Vagina (tissue), 2 donors: ENCODE data around the gene TTC39B. TPM values are rescaled to one million over a fixed set of nuclear protein-coding genes. Genes with fewer than 3 reads are reported as not detected.
A peak's percentile ranks its signal among the peaks of the same experiment; 100 is the strongest.

Source experiments
- DNase-seq, 2 donors: peaks; one replicate each; pipeline ENCODE4 v3.0.0-alpha.2; 2017; ENCODE audit errors: extremely low spot score in 2 of 2
- H3K27ac ChIP-seq: fragments of 200-600 bp; sonication (generic); one replicate; pipeline ENCODE4 v1.5.1; 2019
- H3K27me3 ChIP-seq: fragments of 200-600 bp; sonication (generic); one replicate; pipeline ENCODE4 v1.5.1; 2019
- H3K36me3 ChIP-seq, 2 donors: fragments of 200-600 bp; sonication (generic); one replicate each; pipeline ENCODE4 v1.5.1; 2017 to 2019
- H3K4me1 ChIP-seq: fragments of 200-600 bp; sonication (generic); one replicate; pipeline ENCODE4 v1.5.1; 2019
- H3K4me3 ChIP-seq, 2 donors: fragments of 200-600 bp; sonication (generic); 1 replicate in 1 of 2; 2 replicates in 1 of 2; pipeline ENCODE4 v1.5.1; 2016 to 2019
- H3K9me3 ChIP-seq: fragments of 200-600 bp; sonication (generic); one replicate; pipeline ENCODE4 v1.5.1; 2019
- CTCF ChIP-seq, 3 experiments: fragments of 450-650 bp in 2 of 3; fragments of 200-600 bp in 1 of 3; sonication (generic) in 1 of 3; IDR thresholded peaks; one replicate each; pipeline ENCODE4 v1.5.1; 2017 to 2019; ENCODE audit warnings: antibody characterized with exemption in 3 of 3, mild to moderate bottlenecking in 2 of 3, moderate library complexity in 2 of 3
- POLR2A ChIP-seq, 2 donors: fragments of 450-650 bp; IDR thresholded peaks; one replicate each; pipeline ENCODE4 v1.6.1; 2017; ENCODE audit warnings: antibody characterized with exemption in 2 of 2, mild to moderate bottlenecking in 2 of 2, moderate library complexity in 2 of 2
- POLR2AphosphoS5 ChIP-seq, 2 donors: sonication (generic); formaldehyde crosslinking; IDR thresholded peaks; one replicate each; pipeline ENCODE4 v1.9.0; 2017; ENCODE audit warnings: antibody characterized with exemption in 2 of 2, mild to moderate bottlenecking in 2 of 2, low read depth in 1 of 2; ENCODE audit not compliant: insufficient read depth in 1 of 2
- intact Hi-C: fragments of 100-400 bp; cut with DNase I; formaldehyde crosslinking; loops from one replicate; pipeline ENCODE4 v1.15.1; 2023
- total RNA-seq: library from RNA; depleted of rRNA; stranded (reverse); fragments of >200 nt; gene quantifications from one replicate; pipeline ENCODE4 v1.2.3, GENCODE V29; 2016

The TTC39B gene
- total RNA-seq, 1 donor from 2014 or later = 13.3 TPM

GRCh38 chr9:15246708-15247107 is 60.3 kb downstream of the TTC39B start:
- no peaks in the 10 kb centered on the region for H3K36me3 ChIP-seq
- peaks cover 47% of the 10 kb centered on the region for H3K4me1 ChIP-seq
- H3K27ac ChIP-seq = no peak overlapping the region
- H3K4me3 ChIP-seq = no peak overlapping the region
- DNase-seq = no peak
- intact Hi-C loops = no loop called here
- H3K27me3 ChIP-seq = no peaks in the 10 kb centered on the region
- no peaks in the 10 kb centered on the region for H3K9me3 ChIP-seq
- TF ChIP-seq POLR2AphosphoS5 (IDR thresholded peaks at IDR 0.05; ENCODE audit: insufficient read depth in 1 of 2, low read depth in 1 of 2) (no peak), POLR2A (IDR thresholded peaks at IDR 0.05) (no peak), CTCF (IDR thresholded peaks at IDR 0.05) (no peak)

GRCh38 chr9:15246243-15246642 is 60.8 kb downstream of the TTC39B start:
- DNase-seq = no peak
- no peaks in the 10 kb centered on the region for H3K36me3 ChIP-seq
- H3K4me3 ChIP-seq = no peak overlapping the region
- intact Hi-C loops = no loop called here
- H3K27me3 ChIP-seq = no peaks in the 10 kb centered on the region
- TF ChIP-seq CTCF (IDR thresholded peaks at IDR 0.05) = no peak
- TF ChIP-seq POLR2A (IDR thresholded peaks at IDR 0.05) = no peak
- TF ChIP-seq POLR2AphosphoS5 (IDR thresholded peaks at IDR 0.05; ENCODE audit: insufficient read depth in 1 of 2, low read depth in 1 of 2) = no peak
- peaks cover 47% of the 10 kb centered on the region for H3K4me1 ChIP-seq
- H3K9me3 ChIP-seq = no peaks in the 10 kb centered on the region
- no peak overlapping the region for H3K27ac ChIP-seq

- H3K9me3 ChIP-seq = no peaks in the 10 kb centered on the region
- intact Hi-C loops = no loop called here
- no peak for DNase-seq
- H3K27me3 ChIP-seq = no peaks in the 10 kb centered on the region
- TF ChIP-seq POLR2A (IDR thresholded peaks at IDR 0.05) (no peak), POLR2AphosphoS5 (IDR thresholded peaks at IDR 0.05; ENCODE audit: insufficient read depth in 1 of 2, low read depth in 1 of 2) (no peak), CTCF (IDR thresholded peaks at IDR 0.05) (no peak)
- H3K4me1 ChIP-seq = peaks cover 47% of the 10 kb centered on the region
- H3K27ac ChIP-seq = peak overlapping the region; percentile 58
- H3K36me3 ChIP-seq = no peaks in the 10 kb centered on the region
- no peak overlapping the region for H3K4me3 ChIP-seq
Observed at GRCh38 chr9:15244001-15244441, 63.0 kb downstream of the TTC39B start.

GRCh38 chr9:15243081-15243480 is 63.9 kb downstream of the TTC39B start:
- Histone ChIP-seq H3K27me3 (no peaks in the 10 kb centered on the region), H3K4me3 (no peak overlapping the region), H3K27ac (peak overlapping the region; percentile 49), H3K4me1 (peaks cover 38% of the 10 kb centered on the region), H3K9me3 (no peaks in the 10 kb centered on the region), H3K36me3 (no peaks in the 10 kb centered on the region)
- DNase-seq = no peak
- intact Hi-C loops = no loop called here
- TF ChIP-seq POLR2AphosphoS5 (IDR thresholded peaks at IDR 0.05; ENCODE audit: insufficient read depth in 1 of 2, low read depth in 1 of 2) (no peak), CTCF (IDR thresholded peaks at IDR 0.05) (no peak), POLR2A (IDR thresholded peaks at IDR 0.05) (no peak)

- no peak for DNase-seq
- H3K4me3 ChIP-seq = no peak overlapping the region
Observed at GRCh38 chr9:15240927-15241326, 66.1 kb downstream of the TTC39B start.

More at GRCh38 chr9:15240927-15241326, 66.1 kb downstream of the TTC39B start:
- H3K27me3 ChIP-seq = no peaks in the 10 kb centered on the region
- H3K4me1 ChIP-seq = peaks cover 34% of the 10 kb centered on the region
- no peak for TF ChIP-seq CTCF (IDR thresholded peaks at IDR 0.05)
- no peak for TF ChIP-seq POLR2A (IDR thresholded peaks at IDR 0.05)
- no peaks in the 10 kb centered on the region for H3K36me3 ChIP-seq
- no peak overlapping the region for H3K27ac ChIP-seq
- intact Hi-C loops = no loop called here
- H3K9me3 ChIP-seq = no peaks in the 10 kb centered on the region
